Activated CD8-positive, alpha-beta T cell treated with anti-CD3 and anti-CD28 coated beads for 36 hours (primary cell): ENCODE measurements around the gene SACM1L. TPM values are rescaled to one million over a fixed set of nuclear protein-coding genes. Genes with fewer than 3 reads are reported as not detected.

Experiments
- ATAC-seq: fragments of 200-7000 bp; cut with Tn5 transposase; one replicate; pipeline ENCODE4 v1.10.0; 2021; ENCODE audit warnings: mild to moderate bottlenecking, moderate library complexity
- CTCF ChIA-PET: fragments of 350-600 bp; sonication (Branson Sonifier 250); formaldehyde crosslinking; loops from one replicate; lab custom pipeline; 2021; ENCODE audit warnings: antibody characterized with exemption; lab: Charles Lee
- POLR2A ChIA-PET: fragments of 350-600 bp; sonication (Branson Sonifier 250); formaldehyde crosslinking; loops from one replicate; lab custom pipeline; 2021; ENCODE audit warnings: antibody characterized with exemption; lab: Charles Lee
- DNase-seq: peaks from one replicate; pipeline ENCODE4 v3.0.0-alpha.2; 2020
- H3K27ac Mint-ChIP-seq: one replicate; pipeline ENCODE4 v1.8.0; 2021; ENCODE audit warnings: mild to moderate bottlenecking, mixed read lengths
- H3K27me3 Mint-ChIP-seq: one replicate; pipeline ENCODE4 v1.8.0; 2021; ENCODE audit warnings: mixed read lengths
- H3K36me3 Mint-ChIP-seq: one replicate; pipeline ENCODE4 v1.8.0; 2021; ENCODE audit warnings: low read depth, mixed read lengths
- H3K4me1 Mint-ChIP-seq: one replicate; pipeline ENCODE4 v1.8.0; 2021; ENCODE audit warnings: low read depth, mixed read lengths
- H3K4me3 Mint-ChIP-seq: one replicate; pipeline ENCODE4 v1.8.0; 2021; ENCODE audit warnings: mild to moderate bottlenecking, moderate library complexity, mixed read lengths
- H3K9me3 Mint-ChIP-seq: one replicate; pipeline ENCODE4 v1.8.0; 2021; ENCODE audit warnings: mixed read lengths
- CTCF ChIP-seq: fragments of 200-600 bp; IDR thresholded peaks from one replicate; pipeline ENCODE4 v1.8.0; 2022; ENCODE audit warnings: antibody characterized with exemption, mild to moderate bottlenecking
- intact Hi-C: fragments of 100-400 bp; cut with micrococcal nuclease; formaldehyde crosslinking; loops from one replicate; pipeline ENCODE4 v1.10.0; 2022
- total RNA-seq, 2 experiments: library from RNA; stranded (reverse); gene quantifications; one replicate each; pipeline ENCODE4 v1.2.3, GENCODE V29; 2021

Gene SACM1L
- total RNA-seq, 2 experiments from 2014 or later: 52.6 to 56.0 TPM

- H3K4me1 Mint-ChIP-seq: peaks cover 21% of the 10 kb centered on the region
- H3K27me3 Mint-ChIP-seq: no peaks in the 10 kb centered on the region
- no peaks in the 10 kb centered on the region for H3K9me3 Mint-ChIP-seq
- intact Hi-C loops: no loop called here
- peak overlapping the region; percentile 89 for H3K27ac Mint-ChIP-seq
- peaks cover 34% of the 10 kb centered on the region for H3K36me3 Mint-ChIP-seq
- POLR2A ChIA-PET: interaction anchor here (0.7 to 2.8 kb wide), 3 partner anchors 9 to 16 kb away, joined by 3 to 25 read pairs (median 8); partner anchors contain the start of gene SACM1L
- CTCF ChIA-PET: interaction anchor here (1.3 to 3.5 kb wide), 4 partner anchors 12 to 401 kb away, joined by 4 to 27 read pairs (median 6); partner anchors contain the start of gene SACM1L
- ATAC-seq: no peak
- H3K4me3 Mint-ChIP-seq: no peak overlapping the region
- no peak for DNase-seq
- TF ChIP-seq CTCF: no peak
Observed at GRCh38 chr3:45677841-45678240, 11.4 kb upstream of the SACM1L start.

- POLR2A ChIA-PET: no interaction called here
- Mint-ChIP-seq H3K27me3 (no peaks in the 10 kb centered on the region), H3K27ac (no peak overlapping the region), H3K9me3 (no peaks in the 10 kb centered on the region), H3K36me3 (peaks cover 21% of the 10 kb centered on the region), H3K4me3 (no peak overlapping the region), H3K4me1 (peaks cover 24% of the 10 kb centered on the region)
- TF ChIP-seq CTCF: no peak
- CTCF ChIA-PET: interaction anchor here (1.0 kb wide), 1 partner anchor 168 kb away, joined by 4 read pairs; no protein-coding TSS in a partner anchor
- ATAC-seq (no peak), DNase-seq (no peak)
- intact Hi-C loops: no loop called here
Observed at GRCh38 chr3:45679805-45680204, 9.4 kb upstream of the SACM1L start.

GRCh38 chr3:45681221-45681620, 8.0 kb upstream of the SACM1L start:
- no peak for ATAC-seq

GRCh38 chr3:45681846-45682245, 7.3 kb upstream of the SACM1L start:
- CTCF ChIA-PET: no interaction called here

More at GRCh38 chr3:45681221-45681620, 8.0 kb upstream of the SACM1L start:
- DNase-seq: no peak
- H3K27ac Mint-ChIP-seq: no peak overlapping the region
- intact Hi-C loops: no loop called here
- POLR2A ChIA-PET: no interaction called here
- H3K4me3 Mint-ChIP-seq: no peak overlapping the region
- no peaks in the 10 kb centered on the region for H3K27me3 Mint-ChIP-seq
- peaks cover 19% of the 10 kb centered on the region for H3K36me3 Mint-ChIP-seq
- no peaks in the 10 kb centered on the region for H3K9me3 Mint-ChIP-seq
- TF ChIP-seq CTCF: no peak
- CTCF ChIA-PET: interaction anchor here (1.0 kb wide), 1 partner anchor 21 kb away, joined by 5 read pairs; no protein-coding TSS in a partner anchor
- H3K4me1 Mint-ChIP-seq: peaks cover 22% of the 10 kb centered on the region

More at GRCh38 chr3:45681846-45682245, 7.3 kb upstream of the SACM1L start:
- POLR2A ChIA-PET: interaction anchor here (0.7 kb wide), 1 partner anchor 13 kb away, joined by 4 read pairs; no protein-coding TSS in a partner anchor
- Mint-ChIP-seq H3K4me3 (no peak overlapping the region), H3K36me3 (peaks cover 15% of the 10 kb centered on the region), H3K4me1 (peaks cover 16% of the 10 kb centered on the region), H3K27me3 (no peaks in the 10 kb centered on the region), H3K27ac (no peak overlapping the region), H3K9me3 (no peaks in the 10 kb centered on the region)
- DNase-seq (no peak), ATAC-seq (no peak)
- intact Hi-C loops: no loop called here
- no peak for TF ChIP-seq CTCF
